Activated CD8-positive, alpha-beta T cell treated with anti-CD3 and anti-CD28 coated beads for 36 hours (primary cell): ENCODE results near the gene ASF1B. TPM values are rescaled to one million over a fixed set of nuclear protein-coding genes. Genes with fewer than 3 reads are reported as not detected.
A peak's percentile ranks its signal among the peaks of the same experiment; 100 is the strongest.

Experiments
- ATAC-seq: fragments of 200-7000 bp; cut with Tn5 transposase; one replicate; pipeline ENCODE4 v1.10.0; 2021; ENCODE audit warnings: mild to moderate bottlenecking, moderate library complexity
- CTCF ChIA-PET: fragments of 350-600 bp; sonication (Branson Sonifier 250); formaldehyde crosslinking; loops from one replicate; lab custom pipeline; 2021; ENCODE audit warnings: antibody characterized with exemption; lab: Charles Lee
- POLR2A ChIA-PET: fragments of 350-600 bp; sonication (Branson Sonifier 250); formaldehyde crosslinking; loops from one replicate; lab custom pipeline; 2021; ENCODE audit warnings: antibody characterized with exemption; lab: Charles Lee
- DNase-seq: peaks from one replicate; pipeline ENCODE4 v3.0.0-alpha.2; 2020
- H3K27ac Mint-ChIP-seq: one replicate; pipeline ENCODE4 v1.8.0; 2021; ENCODE audit warnings: mild to moderate bottlenecking, mixed read lengths
- H3K27me3 Mint-ChIP-seq: one replicate; pipeline ENCODE4 v1.8.0; 2021; ENCODE audit warnings: mixed read lengths
- H3K36me3 Mint-ChIP-seq: one replicate; pipeline ENCODE4 v1.8.0; 2021; ENCODE audit warnings: low read depth, mixed read lengths
- H3K4me1 Mint-ChIP-seq: one replicate; pipeline ENCODE4 v1.8.0; 2021; ENCODE audit warnings: low read depth, mixed read lengths
- H3K4me3 Mint-ChIP-seq: one replicate; pipeline ENCODE4 v1.8.0; 2021; ENCODE audit warnings: mild to moderate bottlenecking, moderate library complexity, mixed read lengths
- H3K9me3 Mint-ChIP-seq: one replicate; pipeline ENCODE4 v1.8.0; 2021; ENCODE audit warnings: mixed read lengths
- intact Hi-C: fragments of 100-400 bp; cut with micrococcal nuclease; formaldehyde crosslinking; loops from one replicate; pipeline ENCODE4 v1.10.0; 2022
- total RNA-seq, 2 experiments: library from RNA; stranded (reverse); gene quantifications; one replicate each; pipeline ENCODE4 v1.2.3, GENCODE V29; 2021
- TF ChIP-seq, protein P1 (sequence below): fragments of 200-600 bp; IDR thresholded peaks from one replicate; pipeline ENCODE4 v1.8.0; 2022; ENCODE audit warnings: antibody characterized with exemption, mild to moderate bottlenecking

Gene ASF1B
- total RNA-seq, 2 experiments from 2014 or later: 53.5 to 55.3 TPM

DNA sequence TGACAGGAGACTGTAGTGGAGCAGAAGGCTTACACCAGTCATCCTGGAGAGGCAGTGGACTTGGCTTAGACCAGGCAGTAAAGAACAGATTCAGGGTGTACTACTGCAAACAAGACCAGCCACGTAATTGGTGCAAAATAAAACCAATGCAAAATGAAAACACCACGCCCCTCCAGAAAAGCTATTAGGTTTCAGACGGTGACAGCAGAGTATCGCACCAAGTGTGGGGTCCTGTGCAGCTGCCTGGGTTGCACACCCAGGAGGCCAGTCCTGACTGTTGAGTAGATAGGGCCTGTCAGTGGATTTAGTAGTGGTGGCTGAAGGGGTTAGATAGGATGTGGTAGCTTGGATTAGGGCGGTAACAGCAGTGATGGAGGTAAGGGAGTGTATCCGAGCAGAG, 13.5 kb downstream of the ASF1B start:
- Mint-ChIP-seq H3K27ac (no peak overlapping the region), H3K36me3 (peaks cover 21% of the 10 kb centered on the region), H3K27me3 (no peaks in the 10 kb centered on the region), H3K4me3 (no peak overlapping the region), H3K9me3 (no peaks in the 10 kb centered on the region), H3K4me1 (peaks cover 9% of the 10 kb centered on the region)
- no peak for DNase-seq
- intact Hi-C loops: no loop called here
- ChIA-PET POLR2A (interaction anchor here (0.9 to 2.2 kb wide), 4 partner anchors 10 to 23 kb away, joined by 3 to 8 read pairs (median 6); partner anchors contain the start of gene ASF1B), CTCF (interaction anchor here (1.1 to 1.7 kb wide), 4 partner anchors 8 to 225 kb away, joined by 3 to 8 read pairs (median 4); partner anchors contain the start of gene ASF1B)
- ATAC-seq: no peak
- TF ChIP-seq, protein P1, sequence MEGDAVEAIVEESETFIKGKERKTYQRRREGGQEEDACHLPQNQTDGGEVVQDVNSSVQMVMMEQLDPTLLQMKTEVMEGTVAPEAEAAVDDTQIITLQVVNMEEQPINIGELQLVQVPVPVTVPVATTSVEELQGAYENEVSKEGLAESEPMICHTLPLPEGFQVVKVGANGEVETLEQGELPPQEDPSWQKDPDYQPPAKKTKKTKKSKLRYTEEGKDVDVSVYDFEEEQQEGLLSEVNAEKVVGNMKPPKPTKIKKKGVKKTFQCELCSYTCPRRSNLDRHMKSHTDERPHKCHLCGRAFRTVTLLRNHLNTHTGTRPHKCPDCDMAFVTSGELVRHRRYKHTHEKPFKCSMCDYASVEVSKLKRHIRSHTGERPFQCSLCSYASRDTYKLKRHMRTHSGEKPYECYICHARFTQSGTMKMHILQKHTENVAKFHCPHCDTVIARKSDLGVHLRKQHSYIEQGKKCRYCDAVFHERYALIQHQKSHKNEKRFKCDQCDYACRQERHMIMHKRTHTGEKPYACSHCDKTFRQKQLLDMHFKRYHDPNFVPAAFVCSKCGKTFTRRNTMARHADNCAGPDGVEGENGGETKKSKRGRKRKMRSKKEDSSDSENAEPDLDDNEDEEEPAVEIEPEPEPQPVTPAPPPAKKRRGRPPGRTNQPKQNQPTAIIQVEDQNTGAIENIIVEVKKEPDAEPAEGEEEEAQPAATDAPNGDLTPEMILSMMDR: no peak

DNA sequence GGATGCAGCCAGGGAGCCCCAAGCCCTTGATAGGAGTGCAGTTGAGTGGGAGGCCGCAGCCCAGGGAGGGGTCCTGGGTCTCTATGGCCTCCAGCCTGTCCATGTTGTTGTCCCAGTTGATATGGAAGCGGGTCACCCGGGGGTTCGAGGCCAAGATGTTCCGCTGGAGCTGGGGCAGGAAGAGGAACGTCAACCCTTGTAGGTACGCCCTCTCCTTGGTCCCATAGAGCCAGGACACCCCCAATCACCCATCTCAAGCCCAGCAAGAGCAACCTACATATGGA, 15.9 kb downstream of the ASF1B start:
- TF ChIP-seq, protein P1: no peak

DNA sequence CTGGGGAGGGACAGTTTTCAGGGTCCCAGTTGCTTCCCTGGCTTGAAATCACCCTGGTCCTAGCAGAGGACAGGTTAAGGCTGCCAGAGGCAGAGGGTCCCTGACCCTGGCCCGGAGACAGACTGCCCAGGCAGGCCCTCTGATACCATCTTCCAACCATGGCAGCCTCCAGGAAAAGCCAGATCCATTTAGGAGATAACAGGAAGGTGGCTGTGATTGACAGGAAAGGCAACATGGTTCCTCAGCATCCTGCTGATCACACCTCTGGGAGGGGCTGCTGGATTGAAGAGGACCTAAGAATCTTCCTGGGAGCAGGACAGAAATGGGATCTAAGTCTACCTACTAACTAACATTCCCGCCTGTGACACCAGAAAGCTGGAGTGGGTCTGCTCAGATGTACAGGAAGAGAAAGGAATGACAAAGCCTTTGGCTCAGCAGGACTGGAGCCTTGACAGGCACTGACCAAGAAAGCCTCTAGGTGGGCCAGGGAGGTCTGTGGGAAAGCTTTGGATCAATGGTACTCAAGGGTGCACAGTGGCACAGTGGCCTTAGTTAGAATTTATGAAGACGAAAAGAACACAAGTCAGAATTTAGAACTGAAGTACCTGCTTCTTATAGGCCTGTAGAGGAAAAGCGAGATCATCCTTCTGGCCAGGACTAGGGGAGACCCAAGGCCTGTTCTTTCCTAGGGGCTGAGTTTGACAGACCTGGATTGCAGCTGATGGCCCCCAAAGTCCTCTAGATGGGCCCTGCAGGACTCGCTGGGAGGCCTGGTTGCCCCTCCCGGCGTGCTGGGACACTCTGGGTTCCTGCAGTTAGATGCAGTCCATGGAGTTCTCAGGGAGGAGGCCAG, 16.5 kb downstream of the ASF1B start:
- DNase-seq: no peak
- no peak for ATAC-seq
- Mint-ChIP-seq H3K27me3 (no peaks in the 10 kb centered on the region), H3K27ac (no peak overlapping the region), H3K36me3 (peaks cover 14% of the 10 kb centered on the region), H3K4me3 (no peak overlapping the region), H3K9me3 (no peaks in the 10 kb centered on the region), H3K4me1 (peaks cover 28% of the 10 kb centered on the region)
- CTCF ChIA-PET: interaction anchor here (0.6 to 2.4 kb wide), 2 partner anchors 10 to 17 kb away, joined by 3 to 8 read pairs; partner anchors contain the start of gene ASF1B
- intact Hi-C loops: no loop called here
- POLR2A ChIA-PET: interaction anchor here (1.0 to 2.1 kb wide), 3 partner anchors 9 to 46 kb away, joined by 3 to 7 read pairs (median 6); partner anchors contain the start of gene ASF1B
- TF ChIP-seq, protein P1: no peak

More for the DNA sequence above, 15.9 kb downstream of the ASF1B start:
- Mint-ChIP-seq H3K4me3 (no peak overlapping the region), H3K27ac (no peak overlapping the region), H3K27me3 (no peaks in the 10 kb centered on the region), H3K4me1 (peaks cover 24% of the 10 kb centered on the region), H3K9me3 (no peaks in the 10 kb centered on the region), H3K36me3 (peaks cover 19% of the 10 kb centered on the region)
- DNase-seq (no peak), ATAC-seq (no peak)
- POLR2A ChIA-PET: interaction anchor here (0.7 to 2.1 kb wide), 5 partner anchors 8 to 47 kb away, joined by 3 to 7 read pairs (median 3); partner anchors contain the start of gene ASF1B
- CTCF ChIA-PET: interaction anchor here (0.6 to 2.4 kb wide), 3 partner anchors 9 to 22 kb away, joined by 3 to 8 read pairs (median 3); partner anchors contain the start of gene ASF1B
- intact Hi-C loops: no loop called here

DNA sequence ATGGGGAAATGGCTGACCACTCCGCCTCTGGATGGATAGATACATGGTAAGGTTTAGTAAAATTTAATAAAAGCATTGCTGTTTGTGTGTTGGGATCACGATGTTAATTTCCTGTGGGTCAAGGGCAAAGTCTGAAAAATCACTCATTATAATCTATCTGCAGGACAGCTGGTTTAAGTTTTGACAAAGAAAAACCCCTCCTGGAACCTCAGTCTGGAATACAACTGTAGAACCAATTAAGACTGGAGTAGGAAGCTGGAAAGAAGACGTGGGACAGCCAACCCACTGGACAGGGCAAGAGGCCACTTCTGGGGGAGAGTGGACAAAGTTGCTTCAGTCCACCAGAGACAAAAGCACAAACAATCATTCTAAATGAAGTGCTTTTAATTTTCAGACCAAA, 17.2 kb downstream of the ASF1B start:
- H3K4me1 Mint-ChIP-seq: peaks cover 31% of the 10 kb centered on the region
- peak overlapping the region; percentile 78 for H3K4me3 Mint-ChIP-seq
- H3K27me3 Mint-ChIP-seq: no peaks in the 10 kb centered on the region
- no peak overlapping the region for H3K27ac Mint-ChIP-seq
- POLR2A ChIA-PET: interaction anchor here (0.6 to 2.1 kb wide), 2 partner anchors 10 to 14 kb away, joined by 3 to 6 read pairs; no protein-coding TSS in a partner anchor
- DNase-seq: no peak
- no peaks in the 10 kb centered on the region for H3K9me3 Mint-ChIP-seq
- TF ChIP-seq, protein P1: no peak
- peaks cover 7% of the 10 kb centered on the region for H3K36me3 Mint-ChIP-seq
- CTCF ChIA-PET: no interaction called here
- intact Hi-C loops: no loop called here
- no peak for ATAC-seq
